HG03442 (cell line): ENCODE measurements around the gene C6.
"Not testable (repeated sequence)": the region's sequence is repeated elsewhere in the genome, so short reads cannot be mapped to it uniquely, and the experiment has no call there.

Experiments used
- ATAC-seq: cut with Tn5 transposase; IDR thresholded peaks from one replicate; pipeline ENCODE4 v1.9.1; 2021; ENCODE audit warnings: mild to moderate bottlenecking, moderate library complexity; ENCODE audit not compliant: unreplicated experiment

C6 gene

GRCh38 chr5:41213340-41213739 lies at the start of gene C6:
Gene C6, minus strand, starts transcription at chr5:41213532. Its CDS starts 10,302 bp downstream, at chr5:41203230.
- no peak for ATAC-seq

- ATAC-seq = no peak
Measured at GRCh38 chr5:41256400-41256799, 43.1 kb upstream of the C6 start.

- ATAC-seq = no peak
Measured at GRCh38 chr5:41253109-41253508, 39.8 kb upstream of the C6 start.

- no peak for ATAC-seq
Measured at GRCh38 chr5:41252036-41252435, 38.7 kb upstream of the C6 start.

- ATAC-seq = no peak
Measured at GRCh38 chr5:41250351-41250987, 37.1 kb upstream of the C6 start.

- ATAC-seq = no peak
Measured at GRCh38 chr5:41247135-41247534, 33.8 kb upstream of the C6 start.

- no peak for ATAC-seq
Measured at GRCh38 chr5:41246376-41246775, 33.0 kb upstream of the C6 start.

- ATAC-seq = no peak
Measured at GRCh38 chr5:41243558-41243957, 30.2 kb upstream of the C6 start.

- ATAC-seq = no peak
Measured at GRCh38 chr5:41240985-41241384, 27.7 kb upstream of the C6 start.

- no peak for ATAC-seq
Measured at GRCh38 chr5:41240390-41240789, 27.1 kb upstream of the C6 start.

GRCh38 chr5:41234475-41234874 lies 21.1 kb upstream of the C6 start:
- ATAC-seq = no peak

GRCh38 chr5:41232797-41233196 lies 19.5 kb upstream of the C6 start:
- no peak for ATAC-seq

- ATAC-seq = not testable (repeated sequence)
Measured at GRCh38 chr5:41230276-41230675, 16.9 kb upstream of the C6 start.

- no peak for ATAC-seq
Measured at GRCh38 chr5:41223962-41224361, 10.6 kb upstream of the C6 start.

GRCh38 chr5:41219658-41220269 lies 6.4 kb upstream of the C6 start:
- no peak for ATAC-seq

GRCh38 chr5:41218929-41219657 lies 5.8 kb upstream of the C6 start:
- no peak for ATAC-seq

- ATAC-seq = no peak
Measured at GRCh38 chr5:41214182-41214581, 850 bp upstream of the C6 start.

- no peak for ATAC-seq
Measured at GRCh38 chr5:41212935-41213334, 397 bp downstream of the C6 start.

- ATAC-seq = no peak
Measured at GRCh38 chr5:41211417-41211816, 1.9 kb downstream of the C6 start.

- ATAC-seq = not testable (repeated sequence)
Measured at GRCh38 chr5:41205475-41205874, 7.9 kb downstream of the C6 start.

- no peak for ATAC-seq
Measured at GRCh38 chr5:41203033-41203432, 10.3 kb downstream of the C6 start.

GRCh38 chr5:41201082-41201772 lies 12.1 kb downstream of the C6 start:
- no peak for ATAC-seq
